ENCODE data around the gene PCDHB13.
"Not testable (repeated sequence)": the region's sequence is repeated elsewhere in the genome, so short reads cannot be mapped to it uniquely, and the experiment has no call there.

Gene PCDHB13

GRCh38 chr5:141213656-141214339 lies at the start of gene PCDHB13:
Gene PCDHB13 (plus strand): TSS chr5:141213919. CDS start chr5:141214124, 205 bp downstream.
- not testable (repeated sequence) for DNase-seq

GRCh38 chr5:141172381-141173204 lies 41.1 kb upstream of the PCDHB13 start, which contains the start of gene PCDHB7:
Gene PCDHB7 (plus strand): TSS chr5:141172644. CDS start chr5:141172836, 192 bp downstream.
- no peak for DNase-seq

- not testable (repeated sequence) for DNase-seq
Observed at GRCh38 chr5:141174291-141175104, 39.2 kb upstream of the PCDHB13 start.

GRCh38 chr5:141175933-141176332 lies 37.8 kb upstream of the PCDHB13 start:
- DNase-seq = no peak

GRCh38 chr5:141177577-141178191 lies 36.0 kb upstream of the PCDHB13 start, which contains the start of gene PCDHB8:
Gene PCDHB8 (plus strand): TSS chr5:141177790. CDS start chr5:141178035, 245 bp downstream.
- not testable (repeated sequence) for DNase-seq

GRCh38 chr5:141179371-141179770 lies 34.3 kb upstream of the PCDHB13 start:
- not testable (repeated sequence) for DNase-seq

GRCh38 chr5:141179876-141180275 lies 33.8 kb upstream of the PCDHB13 start:
- not testable (repeated sequence) for DNase-seq

- DNase-seq = no peak
Observed at GRCh38 chr5:141180313-141180712, 33.4 kb upstream of the PCDHB13 start.

- no peak for DNase-seq
Observed at GRCh38 chr5:141182248-141182647, 31.5 kb upstream of the PCDHB13 start, which contains the start of gene PCDHB16. Gene PCDHB16 (plus strand): TSS chr5:141182387. CDS start chr5:141182560, 173 bp downstream.

- not testable (repeated sequence) for DNase-seq
Observed at GRCh38 chr5:141184117-141184855, 29.4 kb upstream of the PCDHB13 start.

- DNase-seq = no peak
Observed at GRCh38 chr5:141186897-141187512, 26.7 kb upstream of the PCDHB13 start, which contains the start of gene PCDHB9. Gene PCDHB9 (plus strand): TSS chr5:141187161. CDS start chr5:141187319, 158 bp downstream.

GRCh38 chr5:141188682-141189081 lies 25.0 kb upstream of the PCDHB13 start:
- DNase-seq = not testable (repeated sequence)

- DNase-seq = not testable (repeated sequence)
Observed at GRCh38 chr5:141189131-141189530, 24.6 kb upstream of the PCDHB13 start.

GRCh38 chr5:141192110-141192725 lies 21.5 kb upstream of the PCDHB13 start, which contains the start of gene PCDHB10:
Gene PCDHB10 (plus strand): TSS chr5:141192353. CDS start chr5:141192553, 200 bp downstream.
- DNase-seq = peak; percentile 16

GRCh38 chr5:141194332-141194731 lies 19.4 kb upstream of the PCDHB13 start:
- not testable (repeated sequence) for DNase-seq

- no peak for DNase-seq
Observed at GRCh38 chr5:141196363-141196762, 17.4 kb upstream of the PCDHB13 start.

GRCh38 chr5:141199359-141200235 lies 14.1 kb upstream of the PCDHB13 start, which contains the start of gene PCDHB11:
Gene PCDHB11 (plus strand): TSS chr5:141199627. CDS start chr5:141199775, 148 bp downstream.
- DNase-seq = no peak

GRCh38 chr5:141201126-141201525 lies 12.6 kb upstream of the PCDHB13 start:
- not testable (repeated sequence) for DNase-seq

- DNase-seq = not testable (repeated sequence)
Observed at GRCh38 chr5:141201646-141202045, 12.1 kb upstream of the PCDHB13 start.
